GM21423 (cell line): ENCODE data around the gene MSH5.

Source experiments
- ATAC-seq: cut with Tn5 transposase; IDR thresholded peaks from one replicate; pipeline ENCODE4 v1.9.1; 2021; ENCODE audit warnings: mild to moderate bottlenecking, moderate library complexity; ENCODE audit not compliant: unreplicated experiment

MSH5 gene

GRCh38 chr6:31729515-31729978, 10.3 kb upstream of the MSH5 start:
- ATAC-seq, result no peak

- peak; percentile 27 for ATAC-seq
Measured at GRCh38 chr6:31729979-31730630, 9.7 kb upstream of the MSH5 start.

GRCh38 chr6:31730631-31731086, 9.1 kb upstream of the MSH5 start:
- no peak for ATAC-seq

- no peak for ATAC-seq
Measured at GRCh38 chr6:31732029-31732428, 7.8 kb upstream of the MSH5 start.

GRCh38 chr6:31733734-31734133, 6.1 kb upstream of the MSH5 start:
- no peak for ATAC-seq

GRCh38 chr6:31734247-31734820, 5.5 kb upstream of the MSH5 start:
- ATAC-seq, result no peak

- ATAC-seq, result peak; percentile 30
Measured at GRCh38 chr6:31734821-31735406, 4.9 kb upstream of the MSH5 start.

GRCh38 chr6:31736021-31736767, 3.6 kb upstream of the MSH5 start, which contains the start of gene CLIC1:
CLIC1 (minus strand) TSS chr6:31736530; CDS start chr6:31736300, 230 bp downstream.
- no peak for ATAC-seq

- ATAC-seq, result no peak
Measured at GRCh38 chr6:31736768-31737314, 3.0 kb upstream of the MSH5 start.

- ATAC-seq, result no peak
Measured at GRCh38 chr6:31737315-31737990, 2.4 kb upstream of the MSH5 start.

- no peak for ATAC-seq
Measured at GRCh38 chr6:31737991-31738979, 1.5 kb upstream of the MSH5 start.

GRCh38 chr6:31740397-31741223, 805 bp downstream of the MSH5 start:
- ATAC-seq, result no peak

GRCh38 chr6:31741815-31742214, 2.0 kb downstream of the MSH5 start:
- ATAC-seq, result no peak

- no peak for ATAC-seq
Measured at GRCh38 chr6:31742894-31743293, 3.1 kb downstream of the MSH5 start.

- no peak for ATAC-seq
Measured at GRCh38 chr6:31744422-31744821, 4.6 kb downstream of the MSH5 start.

- ATAC-seq, result no peak
Measured at GRCh38 chr6:31749301-31750036, 9.7 kb downstream of the MSH5 start.

- no peak for ATAC-seq
Measured at GRCh38 chr6:31750411-31751022, 10.7 kb downstream of the MSH5 start.
